Uterus (tissue), 4 donors: ENCODE data around the gene FGD2. TPM values are rescaled to one million over a fixed set of nuclear protein-coding genes. Genes with fewer than 3 reads are reported as not detected.
A peak's percentile ranks its signal among the peaks of the same experiment; 100 is the strongest.

Experiments used
- DNase-seq, 2 donors: peaks; one replicate each; pipeline ENCODE4 v3.0.0-alpha.2; 2019 to 2020
- H3K27ac ChIP-seq, 2 donors: fragments of 200-600 bp; sonication (generic); 1 replicate in 1 of 2; 2 replicates in 1 of 2; pipeline ENCODE4 v1.5.1; 2016 to 2018
- H3K27me3 ChIP-seq, 2 donors: fragments of 200-600 bp; sonication (generic); one replicate each; pipeline ENCODE4 v1.5.1; 2018 to 2019; ENCODE audit warnings: control low read depth in 1 of 2
- H3K36me3 ChIP-seq, 2 donors: fragments of 200-600 bp; sonication (generic); one replicate each; pipeline ENCODE4 v1.5.1; 2019; ENCODE audit warnings: control low read depth in 1 of 2
- H3K4me1 ChIP-seq, 2 donors: fragments of 200-600 bp; sonication (generic); one replicate each; pipeline ENCODE4 v1.5.1; 2018 to 2019; ENCODE audit warnings: control low read depth in 1 of 2
- H3K4me3 ChIP-seq, 2 donors: fragments of 200-600 bp; sonication (generic); 1 replicate in 1 of 2; 2 replicates in 1 of 2; pipeline ENCODE4 v1.5.1; 2018 to 2019; ENCODE audit warnings: mild to moderate bottlenecking in 1 of 2
- H3K9me3 ChIP-seq, 2 donors: fragments of 200-600 bp; sonication (generic); one replicate each; pipeline ENCODE4 v1.5.1; 2019; ENCODE audit warnings: control low read depth in 1 of 2
- POLR2A ChIP-seq, 2 donors: fragments of 450-650 bp; IDR thresholded peaks; one replicate each; pipeline ENCODE4 v1.6.1; 2016; ENCODE audit warnings: antibody characterized with exemption in 2 of 2, mild to moderate bottlenecking in 1 of 2, moderate library complexity in 1 of 2
- intact Hi-C: fragments of 100-400 bp; cut with DNase I; formaldehyde crosslinking; loops from one replicate; pipeline ENCODE4 v1.15.1; 2023; ENCODE audit warnings: low total_unique reads
- total RNA-seq, 4 donors: library from RNA; depleted of rRNA in 3 of 4; stranded (reverse); fragments of >200 nt in 3 of 4; gene quantifications; one replicate each; pipeline versions ENCODE4 v1.1.0 to v1.2.4, GENCODE V29; 2014 to 2023
- TF ChIP-seq, protein P1 (sequence below), 4 experiments: fragments of 200-600 bp in 2 of 4; fragments of 450-650 bp in 2 of 4; sonication (generic) in 2 of 4; IDR thresholded peaks; one replicate each; pipeline ENCODE4 v1.5.1; 2016 to 2019; ENCODE audit warnings: antibody characterized with exemption in 4 of 4, mild to moderate bottlenecking in 2 of 4, moderate library complexity in 1 of 4
- donor health status: DM: yes; HTN: yes; CAD: no.

FGD2 gene
- total RNA-seq, 4 donors from 2014 or later = 0.51 to 27.6 (median 11.5) TPM

DNA sequence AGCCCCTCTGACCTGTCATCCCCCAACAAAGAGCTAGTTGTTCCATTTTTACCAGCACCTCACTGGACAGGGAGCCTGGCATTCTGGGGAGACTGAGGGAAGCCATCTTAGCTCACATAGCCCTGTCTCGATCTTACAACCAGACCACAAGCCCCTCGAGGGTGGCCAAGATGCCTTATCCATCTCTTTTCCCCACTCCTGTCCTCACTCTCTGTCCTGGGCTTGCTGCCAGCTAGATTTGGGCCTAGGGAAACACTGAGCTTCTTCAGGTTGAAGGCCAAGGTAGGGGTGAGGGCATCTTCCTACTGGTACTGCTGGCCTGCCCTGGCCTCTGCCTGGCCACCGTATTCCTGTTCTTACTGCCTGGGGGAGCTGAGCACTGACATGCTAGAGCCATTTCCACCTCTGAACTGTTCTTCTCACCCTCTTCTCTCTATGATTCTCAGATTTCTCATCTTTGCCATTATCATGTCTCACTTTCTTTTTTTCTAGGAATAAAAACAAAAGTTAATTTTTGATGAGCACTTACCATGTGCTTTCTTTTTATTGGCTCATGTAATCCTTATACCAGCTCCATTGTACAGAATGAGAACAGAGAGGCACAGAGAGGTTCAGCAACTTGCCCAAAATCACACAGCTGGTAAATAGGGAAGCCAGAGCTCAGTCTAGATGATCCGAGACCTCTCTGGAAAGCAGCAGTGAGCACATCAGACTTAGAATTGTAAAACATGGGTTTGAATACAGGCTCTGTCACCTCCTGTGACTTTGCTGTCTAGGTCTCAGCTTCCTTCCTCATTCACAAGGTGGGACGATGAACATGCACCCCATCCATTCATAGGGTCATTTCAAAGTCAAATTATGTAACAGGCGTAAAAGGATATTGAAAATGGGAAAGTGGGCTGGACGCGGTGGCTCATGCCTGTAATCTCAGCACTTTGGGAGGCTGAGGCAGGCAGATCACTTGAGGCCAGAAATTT, 28.7 kb downstream of the FGD2 start:
- H3K27ac ChIP-seq = no peak overlapping the region
- DNase-seq = no peak
- intact Hi-C loops = no loop called here
- H3K27me3 ChIP-seq = no peaks in the 10 kb centered on the region
- H3K4me1 ChIP-seq = no peaks in the 10 kb centered on the region
- peaks cover 0 to 3% of the 10 kb centered on the region in 2 donors for H3K9me3 ChIP-seq
- TF ChIP-seq, protein P1, sequence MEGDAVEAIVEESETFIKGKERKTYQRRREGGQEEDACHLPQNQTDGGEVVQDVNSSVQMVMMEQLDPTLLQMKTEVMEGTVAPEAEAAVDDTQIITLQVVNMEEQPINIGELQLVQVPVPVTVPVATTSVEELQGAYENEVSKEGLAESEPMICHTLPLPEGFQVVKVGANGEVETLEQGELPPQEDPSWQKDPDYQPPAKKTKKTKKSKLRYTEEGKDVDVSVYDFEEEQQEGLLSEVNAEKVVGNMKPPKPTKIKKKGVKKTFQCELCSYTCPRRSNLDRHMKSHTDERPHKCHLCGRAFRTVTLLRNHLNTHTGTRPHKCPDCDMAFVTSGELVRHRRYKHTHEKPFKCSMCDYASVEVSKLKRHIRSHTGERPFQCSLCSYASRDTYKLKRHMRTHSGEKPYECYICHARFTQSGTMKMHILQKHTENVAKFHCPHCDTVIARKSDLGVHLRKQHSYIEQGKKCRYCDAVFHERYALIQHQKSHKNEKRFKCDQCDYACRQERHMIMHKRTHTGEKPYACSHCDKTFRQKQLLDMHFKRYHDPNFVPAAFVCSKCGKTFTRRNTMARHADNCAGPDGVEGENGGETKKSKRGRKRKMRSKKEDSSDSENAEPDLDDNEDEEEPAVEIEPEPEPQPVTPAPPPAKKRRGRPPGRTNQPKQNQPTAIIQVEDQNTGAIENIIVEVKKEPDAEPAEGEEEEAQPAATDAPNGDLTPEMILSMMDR (IDR thresholded peaks at IDR 0.05) = no peak
- TF ChIP-seq POLR2A (IDR thresholded peaks at IDR 0.05) = no peak
- H3K36me3 ChIP-seq = no peaks in the 10 kb centered on the region
- H3K4me3 ChIP-seq = no peak overlapping the region

DNA sequence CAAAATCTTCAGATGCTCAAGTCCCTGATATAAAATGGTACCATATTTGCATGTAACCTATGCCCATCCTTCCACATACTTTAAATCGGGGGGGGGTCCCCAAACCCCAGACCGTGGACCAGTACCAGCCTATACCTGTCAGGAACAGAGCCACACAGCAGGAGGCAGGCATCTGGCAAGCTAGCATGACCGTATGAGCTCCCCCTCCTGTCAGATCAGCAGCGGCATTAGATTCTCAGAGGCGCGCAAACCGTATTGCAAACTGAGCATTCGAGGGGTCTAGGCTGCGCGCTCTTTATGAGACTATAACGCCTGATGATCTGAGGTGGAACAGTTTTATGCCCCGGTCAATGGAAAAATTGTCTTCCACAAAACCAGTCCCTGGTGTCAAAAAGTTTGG, 30.7 kb downstream of the FGD2 start:
- no peak overlapping the region for H3K4me3 ChIP-seq
- TF ChIP-seq, protein P1 (IDR thresholded peaks at IDR 0.05) = no peak
- TF ChIP-seq POLR2A (IDR thresholded peaks at IDR 0.05) = no peak
- H3K27ac ChIP-seq = no peak overlapping the region
- DNase-seq = no peak
- intact Hi-C loops = no loop called here
- no peaks in the 10 kb centered on the region for H3K36me3 ChIP-seq
- H3K4me1 ChIP-seq = no peaks in the 10 kb centered on the region
- no peaks in the 10 kb centered on the region for H3K27me3 ChIP-seq
- no peaks in the 10 kb centered on the region for H3K9me3 ChIP-seq

GRCh38 chr6:37038292-37039198, 33.1 kb downstream of the FGD2 start:
- Histone ChIP-seq H3K27me3 (no peaks in the 10 kb centered on the region), H3K27ac (peak overlapping the region in 1 of 2 donors; percentile 26), H3K9me3 (no peaks in the 10 kb centered on the region), H3K4me1 (no peaks in the 10 kb centered on the region), H3K4me3 (no peak overlapping the region), H3K36me3 (no peaks in the 10 kb centered on the region)
- intact Hi-C loops = no loop called here
- DNase-seq = peak; percentile 61 to 77
- TF ChIP-seq POLR2A (IDR thresholded peaks at IDR 0.05) = no peak
- TF ChIP-seq, protein P1 (IDR thresholded peaks at IDR 0.05) = no peak

- H3K27me3 ChIP-seq = no peaks in the 10 kb centered on the region
- DNase-seq = no peak
- no peaks in the 10 kb centered on the region for H3K4me1 ChIP-seq
- intact Hi-C loops = no loop called here
- H3K27ac ChIP-seq = no peak overlapping the region
- TF ChIP-seq POLR2A (IDR thresholded peaks at IDR 0.05) = no peak
- no peaks in the 10 kb centered on the region for H3K36me3 ChIP-seq
- H3K4me3 ChIP-seq = no peak overlapping the region
- H3K9me3 ChIP-seq = no peaks in the 10 kb centered on the region
These were observed 34.5 kb downstream of the FGD2 start for GRCh38 chr6:37039958-37040357.

DNA sequence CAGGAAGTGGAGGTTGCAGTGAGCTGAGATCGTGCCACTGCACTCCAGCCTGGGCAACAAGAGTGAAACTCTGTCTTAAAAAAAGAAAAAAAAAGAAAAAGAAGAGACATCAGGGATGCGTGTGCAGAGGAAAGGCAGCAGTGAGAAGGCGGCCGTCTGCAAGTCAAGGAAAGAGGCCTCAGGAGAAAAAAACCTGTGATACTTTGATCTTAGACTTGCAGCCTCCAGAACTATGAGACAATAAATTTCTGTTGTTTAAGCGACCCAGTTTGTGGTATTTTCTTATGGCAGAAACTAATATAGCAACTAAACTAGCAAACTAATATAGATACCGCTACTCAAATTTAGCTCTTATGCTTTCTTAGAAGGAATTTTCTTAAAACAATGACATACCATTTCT, 36.1 kb downstream of the FGD2 start:
- Histone ChIP-seq H3K9me3 (no peaks in the 10 kb centered on the region), H3K36me3 (no peaks in the 10 kb centered on the region), H3K27me3 (no peaks in the 10 kb centered on the region), H3K4me1 (no peaks in the 10 kb centered on the region), H3K4me3 (no peak overlapping the region), H3K27ac (no peak overlapping the region)
- no peak for TF ChIP-seq POLR2A (IDR thresholded peaks at IDR 0.05)
- TF ChIP-seq, protein P1 (IDR thresholded peaks at IDR 0.05) = no peak
- no peak for DNase-seq
- intact Hi-C loops = no loop called here
